ENCODE measurements around the gene CPEB2. TPM values are rescaled to one million over a fixed set of nuclear protein-coding genes. Genes with fewer than 3 reads are reported as not detected.

The CPEB2 gene
- total and polyA plus RNA-seq, 10 donors, result 3.2 to 21.8 (median 15.4) TPM

DNA sequence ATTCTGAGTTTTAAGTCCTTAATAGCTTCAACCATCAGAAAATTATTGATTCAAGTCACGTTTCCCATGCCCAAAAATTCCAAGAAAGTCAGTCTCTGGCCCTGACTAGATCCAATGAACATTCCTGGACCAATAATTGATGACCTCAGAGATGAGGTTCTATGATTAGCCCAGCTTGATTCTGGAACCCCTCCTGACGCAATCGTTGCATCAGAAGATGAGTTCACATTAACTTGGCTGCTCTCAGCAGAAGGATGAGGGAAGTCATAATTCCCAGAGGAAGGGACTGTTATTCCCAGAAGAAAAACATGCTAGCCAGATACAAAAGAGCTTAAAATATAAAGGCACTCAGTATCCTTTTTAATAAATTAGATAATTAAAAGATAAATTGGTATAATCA lies 34.3 kb upstream of the CPEB2 start:
- Histone ChIP-seq H3K4me1 (no peaks in the 10 kb centered on the region), H3K27ac (no peak overlapping the region), H3K27me3 (replicated peaks in 1 of 7) (no peaks in the 10 kb centered on the region), H3K4me3 (no peak overlapping the region), H3K36me3 (no peaks in the 10 kb centered on the region), H3K9me3 (peaks cover 0 to 5% (median 0%) of the 10 kb centered on the region in 8 donors)
- intact Hi-C loops (cut with DNase I; ENCODE audit: low total_unique reads), result no loop called here
- TF ChIP-seq, protein P1, sequence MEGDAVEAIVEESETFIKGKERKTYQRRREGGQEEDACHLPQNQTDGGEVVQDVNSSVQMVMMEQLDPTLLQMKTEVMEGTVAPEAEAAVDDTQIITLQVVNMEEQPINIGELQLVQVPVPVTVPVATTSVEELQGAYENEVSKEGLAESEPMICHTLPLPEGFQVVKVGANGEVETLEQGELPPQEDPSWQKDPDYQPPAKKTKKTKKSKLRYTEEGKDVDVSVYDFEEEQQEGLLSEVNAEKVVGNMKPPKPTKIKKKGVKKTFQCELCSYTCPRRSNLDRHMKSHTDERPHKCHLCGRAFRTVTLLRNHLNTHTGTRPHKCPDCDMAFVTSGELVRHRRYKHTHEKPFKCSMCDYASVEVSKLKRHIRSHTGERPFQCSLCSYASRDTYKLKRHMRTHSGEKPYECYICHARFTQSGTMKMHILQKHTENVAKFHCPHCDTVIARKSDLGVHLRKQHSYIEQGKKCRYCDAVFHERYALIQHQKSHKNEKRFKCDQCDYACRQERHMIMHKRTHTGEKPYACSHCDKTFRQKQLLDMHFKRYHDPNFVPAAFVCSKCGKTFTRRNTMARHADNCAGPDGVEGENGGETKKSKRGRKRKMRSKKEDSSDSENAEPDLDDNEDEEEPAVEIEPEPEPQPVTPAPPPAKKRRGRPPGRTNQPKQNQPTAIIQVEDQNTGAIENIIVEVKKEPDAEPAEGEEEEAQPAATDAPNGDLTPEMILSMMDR (IDR thresholded peaks at IDR 0.05 in 8 of 11, conservative IDR thresholded peaks at IDR 0.05 in 3 of 11), result no peak
- no peak for TF ChIP-seq POLR2AphosphoS5 (IDR thresholded peaks at IDR 0.05)
- no peak for TF ChIP-seq POLR2A (IDR thresholded peaks at IDR 0.05)
- DNase-seq, result no peak
- WGBS, 5 donors, result 78 to 87% (median 83%) methylated on average over 3 of the region's 3 CpGs

DNA sequence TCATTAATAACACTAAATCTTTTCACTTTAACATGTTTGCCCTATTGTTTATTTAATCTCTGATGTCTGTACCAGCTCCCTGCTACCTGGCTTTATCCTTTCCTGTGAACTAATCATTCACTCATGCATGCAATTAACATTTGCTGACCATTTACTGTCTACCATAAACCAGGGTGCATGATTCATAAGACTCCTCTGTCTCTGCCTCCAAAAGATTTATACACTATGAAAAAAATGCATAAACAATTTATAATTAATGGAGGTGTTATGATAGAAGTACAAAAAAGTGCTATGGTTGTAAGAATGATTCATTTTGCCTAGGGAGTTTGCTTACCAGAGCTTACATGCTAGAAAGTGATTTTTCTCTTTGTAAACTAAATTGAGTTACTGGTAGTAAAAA lies 24.5 kb upstream of the CPEB2 start:
- Histone ChIP-seq H3K9me3 (peaks cover 0 to 9% (median 5%) of the 10 kb centered on the region in 8 donors), H3K27me3 (replicated peaks in 1 of 7) (no peaks in the 10 kb centered on the region), H3K27ac (no peak overlapping the region), H3K4me1 (no peaks in the 10 kb centered on the region), H3K4me3 (no peak overlapping the region), H3K36me3 (no peaks in the 10 kb centered on the region)
- no peak for DNase-seq
- intact Hi-C loops (cut with DNase I; ENCODE audit: low total_unique reads), result no loop called here
- no peak for TF ChIP-seq POLR2AphosphoS5 (IDR thresholded peaks at IDR 0.05)
- no peak for TF ChIP-seq POLR2A (IDR thresholded peaks at IDR 0.05)
- TF ChIP-seq, protein P1 (IDR thresholded peaks at IDR 0.05 in 8 of 11, conservative IDR thresholded peaks at IDR 0.05 in 3 of 11), result no peak

DNA sequence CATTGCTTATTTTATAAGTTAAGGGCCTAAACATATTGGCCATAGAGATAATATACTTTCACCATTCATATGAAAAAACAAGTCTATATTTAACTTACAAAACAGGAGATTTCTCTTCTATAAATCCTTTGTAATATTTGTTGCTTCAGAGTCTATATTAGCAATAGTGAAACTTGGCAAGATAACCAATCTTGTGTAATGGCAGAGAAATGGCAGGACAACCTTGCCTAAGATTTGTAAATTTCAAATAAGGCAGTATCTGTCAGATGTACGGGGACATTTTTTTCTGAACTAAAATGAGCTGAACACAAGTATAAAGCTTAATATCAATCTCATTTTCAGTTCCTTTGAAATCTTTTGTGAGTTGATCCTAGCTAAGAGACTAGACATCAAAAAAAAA lies 17.8 kb upstream of the CPEB2 start:
- no peak for DNase-seq
- H3K4me3 ChIP-seq, result no peak overlapping the region
- TF ChIP-seq POLR2A (IDR thresholded peaks at IDR 0.05) (no peak), POLR2AphosphoS5 (IDR thresholded peaks at IDR 0.05) (no peak)
- TF ChIP-seq, protein P1 (IDR thresholded peaks at IDR 0.05 in 8 of 11, conservative IDR thresholded peaks at IDR 0.05 in 3 of 11), result no peak
- no peaks in the 10 kb centered on the region for H3K27me3 ChIP-seq (replicated peaks in 1 of 7)
- no peak overlapping the region for H3K27ac ChIP-seq
- H3K9me3 ChIP-seq, result no peaks in the 10 kb centered on the region
- whole genome bisulfite sequencing, 5 donors, result 43 to 80% (median 61%) methylated on average over 1 of the region's 1 CpG
- H3K36me3 ChIP-seq, result no peaks in the 10 kb centered on the region
- intact Hi-C loops (cut with DNase I; ENCODE audit: low total_unique reads), result no loop called here
- no peaks in the 10 kb centered on the region for H3K4me1 ChIP-seq

DNA sequence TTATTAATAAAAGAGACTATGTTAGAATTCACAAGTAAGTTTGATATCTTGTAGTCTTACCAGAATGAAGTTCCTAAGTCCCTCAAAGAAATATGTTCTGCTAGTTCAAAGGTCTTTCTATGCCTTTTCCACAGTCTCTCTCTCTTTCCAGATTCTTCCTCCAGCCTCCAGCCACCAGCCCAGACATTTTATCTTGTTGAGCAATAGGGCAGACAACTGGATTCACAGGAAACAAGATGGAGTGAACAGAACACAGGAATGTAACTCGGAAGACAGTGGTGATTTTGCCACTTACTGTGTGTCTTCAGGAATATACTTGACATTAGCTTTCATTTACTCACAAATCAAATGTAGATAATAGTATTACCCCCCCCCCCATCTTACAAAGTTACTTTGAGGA lies 17.1 kb upstream of the CPEB2 start:
- TF ChIP-seq, protein P1 (IDR thresholded peaks at IDR 0.05 in 8 of 11, conservative IDR thresholded peaks at IDR 0.05 in 3 of 11), result no peak
- TF ChIP-seq POLR2AphosphoS5 (IDR thresholded peaks at IDR 0.05) (no peak), POLR2A (IDR thresholded peaks at IDR 0.05) (no peak)

More for the DNA sequence above, 17.1 kb upstream of the CPEB2 start:
- Histone ChIP-seq H3K4me3 (no peak overlapping the region), H3K4me1 (no peaks in the 10 kb centered on the region), H3K27me3 (replicated peaks in 1 of 7) (no peaks in the 10 kb centered on the region), H3K27ac (no peak overlapping the region), H3K9me3 (no peaks in the 10 kb centered on the region), H3K36me3 (no peaks in the 10 kb centered on the region)
- intact Hi-C loops (cut with DNase I; ENCODE audit: low total_unique reads), result no loop called here
- 79 to 91% (median 88%) methylated on average over 1 of the region's 1 CpG for WGBS, 5 donors
- no peak for DNase-seq
